Stromal cell of bone marrow (primary cell): Measurements from ENCODE around the gene HPN.
"Not testable (repeated sequence)": the region's sequence is repeated elsewhere in the genome, so short reads cannot be mapped to it uniquely, and the experiment has no call there.

Experiments
- DNase-seq: peaks from one replicate; pipeline ENCODE4 v3.0.0-alpha.2; 2012; ENCODE audit warnings: low read depth

HPN gene

GRCh38 chr19:35041548-35042055 lies at the start of gene HPN:
Gene HPN, plus strand, starts transcription at chr19:35041721. Its CDS starts 786 bp downstream, at chr19:35042507.
- DNase-seq, result no peak

- not testable (repeated sequence) for DNase-seq
These were observed 48.9 kb upstream of the HPN start for GRCh38 chr19:34992582-34992981.

DNA sequence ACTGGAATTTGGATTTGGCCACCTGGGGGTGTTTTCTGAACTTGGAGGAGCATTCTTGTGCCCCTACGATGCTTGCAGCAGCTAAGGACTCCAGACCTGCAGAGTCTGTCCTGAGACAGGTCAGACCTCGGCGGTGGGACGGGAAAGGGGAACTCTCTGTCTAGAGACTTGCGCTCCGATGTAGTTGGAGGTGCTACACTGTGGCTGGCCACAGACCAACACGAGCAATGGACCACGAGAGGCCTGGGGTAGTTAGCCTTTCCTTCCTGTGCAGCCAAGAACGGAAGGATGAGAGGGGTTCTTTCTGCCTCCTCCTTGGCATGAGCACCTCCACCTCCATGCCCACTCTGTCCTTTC lies 47.3 kb upstream of the HPN start:
- DNase-seq, result no peak

GRCh38 chr19:34994643-34995541 lies 46.6 kb upstream of the HPN start:
- no peak for DNase-seq

- no peak for DNase-seq
These were observed 46.0 kb upstream of the HPN start for GRCh38 chr19:34995551-34995950.

- DNase-seq, result no peak
These were observed 44.4 kb upstream of the HPN start for GRCh38 chr19:34997071-34997617.

GRCh38 chr19:34998224-34998623 lies 43.3 kb upstream of the HPN start:
- not testable (repeated sequence) for DNase-seq

DNA sequence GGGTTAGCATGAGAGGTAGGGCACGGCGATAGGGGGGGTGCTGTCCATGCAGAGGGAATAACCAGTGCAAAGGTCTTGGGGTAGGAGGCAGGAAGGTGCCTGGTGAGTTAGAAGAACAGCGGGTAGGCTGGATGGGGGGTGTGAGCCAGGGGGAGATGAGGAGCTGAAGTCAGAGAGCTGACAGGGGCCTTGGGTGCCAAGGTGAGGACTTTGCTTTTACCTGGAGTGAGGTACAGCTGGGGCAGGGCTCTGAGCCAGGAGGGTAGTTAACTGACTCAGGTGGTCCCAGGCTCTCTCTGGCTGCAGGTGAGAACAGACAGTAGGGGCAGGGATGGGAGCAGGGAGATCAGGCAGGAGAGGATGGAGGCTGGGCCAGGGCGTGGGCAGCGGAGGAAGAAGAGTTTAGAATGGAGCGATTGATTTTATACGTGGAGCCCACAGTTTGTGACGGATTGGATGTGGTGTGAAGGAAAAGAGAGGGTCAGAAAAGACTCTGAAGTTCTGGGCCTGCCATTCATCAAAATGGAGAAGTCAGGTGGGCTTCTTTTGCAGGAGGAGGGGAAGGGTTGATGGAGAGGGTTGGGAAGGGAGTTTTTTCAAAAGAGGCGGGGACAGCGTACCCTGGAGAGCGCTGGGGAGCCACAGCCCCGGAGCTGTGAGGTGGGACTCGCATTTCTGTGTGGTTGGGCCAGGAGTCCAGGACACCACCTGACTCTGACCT lies 42.6 kb upstream of the HPN start:
- no peak for DNase-seq

DNA sequence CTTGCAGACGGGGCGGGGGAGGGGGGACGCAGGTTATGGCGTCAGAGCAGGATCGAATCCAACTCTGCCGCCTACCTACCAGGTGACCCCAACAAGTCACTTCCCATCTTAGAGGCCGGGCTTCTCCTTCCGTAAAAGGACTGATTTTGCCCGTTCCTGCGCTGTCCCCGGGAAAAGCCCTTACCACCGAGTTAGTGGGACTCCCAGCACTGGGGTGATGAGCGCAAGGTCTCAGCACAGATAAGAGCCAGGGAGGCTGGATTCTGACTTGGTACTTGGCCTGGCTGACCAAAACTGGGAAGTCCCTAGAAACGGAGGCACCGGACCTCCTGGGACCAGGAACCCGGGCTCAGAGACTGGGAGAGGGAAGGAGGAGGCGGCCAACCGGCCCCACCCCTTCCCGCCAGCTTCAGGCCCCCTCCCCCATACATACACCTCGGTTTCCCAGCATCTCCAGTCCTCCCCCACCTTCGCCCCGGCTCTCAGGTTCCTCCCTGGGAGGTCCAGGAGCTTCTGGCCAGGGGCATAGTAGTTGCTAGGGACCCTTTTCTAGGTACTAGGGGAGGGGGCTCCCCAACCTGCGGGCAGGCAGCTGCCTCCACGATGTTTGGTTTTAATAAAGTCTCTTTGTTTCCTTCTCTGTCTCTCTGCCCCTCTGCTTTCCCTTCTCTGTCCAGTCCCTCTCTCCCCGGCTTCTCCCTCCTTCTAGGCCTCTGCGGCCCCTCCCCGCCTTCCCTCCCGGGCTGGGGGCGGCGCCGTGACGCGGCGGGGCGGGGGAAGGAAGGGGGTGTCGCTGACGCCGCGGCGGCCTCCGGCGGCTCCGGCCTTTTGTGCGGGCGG lies 41.8 kb upstream of the HPN start, which contains the start of gene GRAMD1A:
Gene GRAMD1A, plus strand, starts transcription at position 826 of the 840 bp plus-strand sequence. CDS start 156 bp downstream, outside the sequence.
- DNase-seq, result peak; percentile 79

DNA sequence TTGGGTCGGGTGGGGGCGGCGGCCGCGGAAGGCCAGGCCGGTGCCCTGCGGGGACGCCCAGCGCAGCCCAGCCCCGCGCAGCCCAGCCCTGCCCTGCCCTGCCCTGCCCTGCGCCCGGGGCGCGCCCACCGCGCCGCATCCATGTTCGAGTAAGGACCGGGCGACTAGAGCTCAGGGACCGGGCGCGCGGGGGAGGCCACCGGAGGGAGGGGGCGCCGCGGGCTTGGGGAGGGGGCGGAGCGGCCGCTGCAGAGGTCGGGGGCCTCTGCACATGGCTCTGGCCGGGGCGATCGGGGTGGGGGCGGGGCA lies 41.2 kb upstream of the HPN start:
- no peak for DNase-seq

DNA sequence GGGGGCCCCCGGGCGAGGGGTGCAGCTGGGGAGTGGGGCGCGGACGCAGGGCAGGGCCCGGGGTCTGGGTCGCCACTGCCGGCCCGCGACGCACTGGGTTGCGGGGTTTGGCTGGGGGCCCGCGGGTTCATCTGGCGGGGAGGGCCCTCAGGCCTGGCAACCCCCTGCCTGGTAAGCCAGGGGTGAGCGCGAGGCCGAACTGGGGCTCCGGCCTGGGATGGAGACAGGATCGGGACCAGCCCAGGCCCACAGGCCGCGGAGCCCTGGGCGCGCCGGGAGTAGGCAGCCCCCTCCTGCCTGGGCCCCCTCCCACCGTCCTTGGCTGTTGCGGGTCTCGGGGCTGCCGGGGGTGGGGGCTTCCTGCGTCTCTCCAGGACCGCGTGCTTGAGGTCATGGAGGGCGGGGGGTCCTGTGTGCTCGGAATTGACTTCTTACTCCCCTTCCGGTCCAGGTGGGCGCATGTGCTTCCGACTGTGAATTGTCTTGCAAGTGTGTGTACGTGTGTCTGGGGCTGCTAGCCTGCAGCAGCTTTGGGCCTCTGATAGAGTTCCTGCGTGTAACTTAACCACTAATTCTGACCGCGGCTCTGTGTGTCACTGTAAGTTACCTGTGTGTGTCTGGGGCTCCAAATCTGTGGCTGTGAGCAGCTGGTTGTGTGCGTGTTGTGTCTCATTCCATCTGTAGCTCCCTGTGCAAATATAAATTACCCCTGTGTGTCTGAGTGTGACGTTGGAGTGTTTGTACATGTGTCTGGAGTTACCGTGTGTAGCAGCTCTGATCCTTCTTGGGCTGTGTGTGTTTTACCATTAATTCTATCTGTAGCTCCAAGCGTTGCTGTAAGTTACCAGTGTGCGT lies 40.6 kb upstream of the HPN start:
- no peak for DNase-seq

GRCh38 chr19:35002037-35002535 lies 39.4 kb upstream of the HPN start:
- DNase-seq, result no peak

GRCh38 chr19:35004517-35005255 lies 36.8 kb upstream of the HPN start:
- no peak for DNase-seq

DNA sequence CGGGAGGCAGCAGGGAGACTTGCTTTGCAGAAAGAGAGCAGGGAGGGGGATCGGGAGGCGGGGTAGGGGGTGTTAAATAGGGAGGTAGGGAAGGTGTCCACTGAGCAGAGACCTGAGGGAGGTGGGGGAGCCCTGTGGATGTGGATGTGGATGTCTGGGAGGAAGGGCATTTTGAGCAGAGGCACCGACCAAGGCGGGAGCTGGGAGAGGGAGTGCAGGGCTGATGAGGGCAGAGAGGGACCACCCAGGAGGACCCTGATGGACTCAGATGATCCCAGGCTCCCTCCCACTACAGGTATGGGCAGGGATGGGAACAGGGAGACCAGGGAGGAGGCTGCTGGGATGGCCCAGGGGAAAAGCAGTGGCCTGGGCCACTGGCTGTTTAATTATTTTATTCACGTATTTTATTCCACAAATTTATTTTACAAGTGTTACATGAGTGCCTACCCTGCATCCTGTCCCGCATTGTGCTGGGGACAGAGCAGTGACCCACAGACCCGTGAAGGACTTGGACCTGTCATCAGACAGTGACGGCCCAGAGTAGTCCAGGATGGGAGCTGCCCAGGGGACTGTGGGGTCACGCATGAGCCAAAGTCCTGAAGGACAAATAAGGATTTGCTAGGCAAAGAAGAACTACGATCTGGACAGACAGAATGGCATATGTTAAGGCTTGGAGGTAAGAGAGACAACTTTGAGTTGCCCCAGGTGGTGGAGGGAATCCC lies 36.1 kb upstream of the HPN start:
- no peak for DNase-seq

- DNase-seq, result not testable (repeated sequence)
These were observed 35.5 kb upstream of the HPN start for GRCh38 chr19:35006007-35006341.

DNA sequence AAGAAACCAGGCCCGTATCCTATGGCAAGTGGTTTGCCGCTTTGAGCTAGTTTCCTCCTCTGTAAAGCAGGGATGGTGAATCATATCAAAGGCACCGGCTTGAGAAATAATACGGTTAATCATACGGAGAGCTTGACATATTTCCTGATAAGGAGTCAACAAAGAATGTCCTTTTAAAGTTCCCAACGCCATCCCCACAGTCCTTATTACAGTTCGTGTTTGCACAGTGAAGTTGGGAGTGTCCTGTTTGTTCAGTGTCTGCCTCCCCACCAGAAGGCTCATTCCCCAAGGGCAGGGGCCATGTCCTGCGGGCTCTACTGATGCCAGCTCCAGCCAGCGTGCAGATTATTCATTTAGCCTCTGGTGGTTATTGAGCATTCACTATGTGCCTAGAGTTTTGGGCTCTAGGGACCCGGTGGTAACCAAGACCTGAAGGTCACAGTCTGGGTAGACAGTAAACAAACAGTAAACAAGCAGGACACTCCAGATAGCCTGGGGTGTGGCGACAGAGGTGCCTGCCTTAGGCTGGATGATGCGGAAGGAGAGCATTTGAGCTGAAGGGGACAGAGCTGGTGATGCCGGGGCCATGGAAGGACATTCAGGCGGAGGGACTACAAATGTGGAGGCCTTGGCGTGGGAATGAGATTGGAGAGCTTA lies 35.1 kb upstream of the HPN start:
- no peak for DNase-seq

- DNase-seq, result no peak
These were observed 34.5 kb upstream of the HPN start for GRCh38 chr19:35006999-35007365.

DNA sequence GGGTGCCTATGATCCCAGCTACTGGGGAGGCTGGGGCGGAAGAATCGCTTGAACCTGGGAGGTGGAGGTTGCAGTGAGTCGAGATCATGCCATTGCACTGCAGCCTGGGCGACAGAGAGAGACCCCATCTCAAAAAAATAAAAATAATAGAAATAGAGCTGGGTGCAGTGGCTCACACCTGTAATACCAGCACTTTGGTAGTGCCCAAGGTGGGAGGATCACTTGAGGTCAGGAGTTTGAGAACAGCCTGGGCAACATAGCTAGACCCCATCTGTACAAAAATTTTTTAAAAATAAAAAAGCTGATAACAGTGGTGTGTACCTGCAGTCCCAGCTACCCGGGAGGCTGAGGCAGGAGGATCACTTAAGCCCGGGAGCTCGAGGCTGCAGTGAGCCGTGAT lies 34.1 kb upstream of the HPN start:
- DNase-seq, result not testable (repeated sequence)

DNA sequence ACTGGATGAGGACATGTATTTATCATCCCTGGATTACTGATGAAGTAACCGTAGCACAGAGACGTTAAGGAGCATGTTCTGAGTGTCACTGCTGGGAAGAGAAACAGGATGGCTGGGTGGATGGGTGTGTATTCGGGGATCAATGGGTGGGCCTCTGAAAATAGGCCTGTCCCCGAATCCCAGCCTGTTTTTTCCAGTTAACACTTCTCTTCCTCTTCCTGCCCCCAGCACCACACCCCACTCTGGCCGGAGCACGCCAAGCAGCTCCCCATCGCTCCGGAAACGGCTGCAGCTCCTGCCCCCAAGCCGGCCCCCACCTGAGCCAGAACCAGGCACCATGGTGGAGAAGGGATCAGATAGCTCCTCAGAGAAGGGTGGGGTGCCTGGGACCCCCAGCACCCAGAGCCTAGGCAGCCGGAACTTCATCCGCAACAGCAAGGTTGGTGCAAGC lies 32.6 kb upstream of the HPN start:
- DNase-seq, result no peak
